Colonic mucosa (tissue), 4 donors: ENCODE measurements around the gene BICDL2. TPM values are rescaled to one million over a fixed set of nuclear protein-coding genes. Genes with fewer than 3 reads are reported as not detected.

Source experiments
- DNase-seq: peaks from one replicate; pipeline ENCODE4 v3.0.0-alpha.2; 2020
- H3K27ac ChIP-seq: fragments of 200-600 bp; one replicate; pipeline ENCODE4 v1.8.0; 2021
- H3K27me3 ChIP-seq: fragments of 200-600 bp; one replicate; pipeline ENCODE4 v1.8.0; 2021
- H3K36me3 ChIP-seq: fragments of 200-600 bp; one replicate; pipeline ENCODE4 v1.8.0; 2021
- H3K4me1 ChIP-seq: fragments of 200-600 bp; one replicate; pipeline ENCODE4 v1.8.0; 2021; ENCODE audit warnings: mild to moderate bottlenecking
- H3K4me3 ChIP-seq: fragments of 200-600 bp; one replicate; pipeline ENCODE4 v1.8.0; 2021
- H3K9ac ChIP-seq, 2 donors: one replicate each; pipeline ENCODE4 v1.7.0; 2013; ENCODE audit warnings: control low read depth in 2 of 2, low read depth in 2 of 2, low read length in 2 of 2
- H3K9me3 ChIP-seq: fragments of 200-600 bp; one replicate; pipeline ENCODE4 v1.8.0; 2021
- intact Hi-C: fragments of 100-400 bp; cut with DNase I; formaldehyde crosslinking; loops from one replicate; pipeline ENCODE4 v1.14.1; 2022
- total RNA-seq, 2 donors: library from RNA; stranded (reverse); fragmentation: NEBNext Ultra II Directional in 1 of 2; extraction: Animal tissue kit (Norgen Biotek cat#: 25700) in 1 of 2; gene quantifications; one replicate each; pipeline ENCODE4 v1.2.1, GENCODE V29; 2021
- TF ChIP-seq, protein P1 (sequence below): fragments of 200-600 bp; IDR thresholded peaks from one replicate; pipeline ENCODE4 v1.8.0; 2022; ENCODE audit warnings: antibody characterized with exemption, mild to moderate bottlenecking
- donor health status: healthy.
- donor health status: DM: no; HTN: no; CAD: no.
- donor health status: DM: no; HTN: no; CAD: no.

Gene BICDL2
- total RNA-seq, 2 donors from 2014 or later = 56.6 to 83.9 TPM

GRCh38 chr16:3051494-3051893 lies 14.8 kb upstream of the BICDL2 start:
- no peaks in the 10 kb centered on the region for H3K9me3 ChIP-seq
- no peaks in the 10 kb centered on the region for H3K36me3 ChIP-seq
- TF ChIP-seq, protein P1, sequence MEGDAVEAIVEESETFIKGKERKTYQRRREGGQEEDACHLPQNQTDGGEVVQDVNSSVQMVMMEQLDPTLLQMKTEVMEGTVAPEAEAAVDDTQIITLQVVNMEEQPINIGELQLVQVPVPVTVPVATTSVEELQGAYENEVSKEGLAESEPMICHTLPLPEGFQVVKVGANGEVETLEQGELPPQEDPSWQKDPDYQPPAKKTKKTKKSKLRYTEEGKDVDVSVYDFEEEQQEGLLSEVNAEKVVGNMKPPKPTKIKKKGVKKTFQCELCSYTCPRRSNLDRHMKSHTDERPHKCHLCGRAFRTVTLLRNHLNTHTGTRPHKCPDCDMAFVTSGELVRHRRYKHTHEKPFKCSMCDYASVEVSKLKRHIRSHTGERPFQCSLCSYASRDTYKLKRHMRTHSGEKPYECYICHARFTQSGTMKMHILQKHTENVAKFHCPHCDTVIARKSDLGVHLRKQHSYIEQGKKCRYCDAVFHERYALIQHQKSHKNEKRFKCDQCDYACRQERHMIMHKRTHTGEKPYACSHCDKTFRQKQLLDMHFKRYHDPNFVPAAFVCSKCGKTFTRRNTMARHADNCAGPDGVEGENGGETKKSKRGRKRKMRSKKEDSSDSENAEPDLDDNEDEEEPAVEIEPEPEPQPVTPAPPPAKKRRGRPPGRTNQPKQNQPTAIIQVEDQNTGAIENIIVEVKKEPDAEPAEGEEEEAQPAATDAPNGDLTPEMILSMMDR = no peak
- H3K4me1 ChIP-seq = no peaks in the 10 kb centered on the region
- intact Hi-C loops = no loop called here
- H3K27me3 ChIP-seq = peaks cover 23% of the 10 kb centered on the region
- H3K27ac ChIP-seq = no peak overlapping the region
- no peak overlapping the region for H3K9ac ChIP-seq
- no peak for DNase-seq
- no peak overlapping the region for H3K4me3 ChIP-seq

GRCh38 chr16:3051009-3051408 lies 14.3 kb upstream of the BICDL2 start:
- Histone ChIP-seq H3K27ac (no peak overlapping the region), H3K4me3 (no peak overlapping the region), H3K27me3 (peaks cover 28% of the 10 kb centered on the region), H3K9ac (no peak overlapping the region), H3K4me1 (peaks cover 3% of the 10 kb centered on the region), H3K36me3 (no peaks in the 10 kb centered on the region), H3K9me3 (no peaks in the 10 kb centered on the region)
- TF ChIP-seq, protein P1 = no peak
- intact Hi-C loops = no loop called here
- DNase-seq = no peak

DNA sequence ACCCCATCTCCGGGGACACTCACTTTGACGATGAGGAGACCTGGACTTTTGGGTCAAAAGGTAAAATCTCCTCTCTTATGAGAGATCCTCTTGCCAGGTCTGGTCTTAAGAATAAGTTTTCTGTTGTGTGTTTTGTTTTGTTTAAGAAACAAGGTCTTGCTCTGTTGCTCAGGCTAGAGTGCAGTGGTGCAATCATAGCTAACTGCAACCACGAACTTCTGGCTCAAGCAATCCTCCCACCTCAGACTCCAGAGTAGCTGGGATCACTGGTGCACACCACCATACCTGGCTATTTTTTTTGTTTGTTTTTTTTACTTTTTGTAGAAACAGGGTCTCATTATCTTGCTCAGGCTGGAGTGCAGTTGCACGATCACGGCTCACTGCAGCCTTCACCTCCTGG lies 13.7 kb upstream of the BICDL2 start:
- TF ChIP-seq, protein P1 = no peak

DNA sequence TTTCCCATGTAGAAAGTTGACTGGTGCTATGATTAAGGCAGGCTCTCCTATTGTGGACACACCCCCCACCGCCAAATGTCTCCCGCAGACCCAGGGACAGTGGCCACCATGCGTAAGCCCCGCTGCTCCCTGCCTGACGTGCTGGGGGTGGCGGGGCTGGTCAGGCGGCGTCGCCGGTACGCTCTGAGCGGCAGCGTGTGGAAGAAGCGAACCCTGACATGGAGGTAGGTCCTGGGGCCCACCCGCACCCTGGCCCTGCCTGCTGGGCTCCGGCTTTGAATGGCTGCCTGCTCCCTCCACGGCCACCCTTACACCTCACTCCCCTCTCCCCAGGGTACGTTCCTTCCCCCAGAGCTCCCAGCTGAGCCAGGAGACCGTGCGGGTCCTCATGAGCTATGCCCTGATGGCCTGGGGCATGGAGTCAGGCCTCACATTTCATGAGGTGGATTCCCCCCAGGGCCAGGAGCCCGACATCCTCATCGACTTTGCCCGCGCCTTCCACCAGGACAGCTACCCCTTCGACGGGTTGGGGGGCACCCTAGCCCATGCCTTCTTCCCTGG lies 13.3 kb upstream of the BICDL2 start:
- H3K4me3 ChIP-seq = no peak overlapping the region
- H3K27me3 ChIP-seq = peaks cover 38% of the 10 kb centered on the region
- H3K4me1 ChIP-seq = peaks cover 8% of the 10 kb centered on the region
- no peak overlapping the region for H3K9ac ChIP-seq
- no peak for DNase-seq
- no peaks in the 10 kb centered on the region for H3K9me3 ChIP-seq
- H3K27ac ChIP-seq = no peak overlapping the region
- intact Hi-C loops = no loop called here
- TF ChIP-seq, protein P1 = no peak
- no peaks in the 10 kb centered on the region for H3K36me3 ChIP-seq

More for the DNA sequence above, 13.7 kb upstream of the BICDL2 start:
- H3K9ac ChIP-seq = no peak overlapping the region
- peaks cover 8% of the 10 kb centered on the region for H3K4me1 ChIP-seq
- no peak for DNase-seq
- H3K27me3 ChIP-seq = peaks cover 33% of the 10 kb centered on the region
- no peaks in the 10 kb centered on the region for H3K36me3 ChIP-seq
- no peak overlapping the region for H3K4me3 ChIP-seq
- H3K9me3 ChIP-seq = no peaks in the 10 kb centered on the region
- intact Hi-C loops = no loop called here
- no peak overlapping the region for H3K27ac ChIP-seq

GRCh38 chr16:3047387-3047720 lies 10.6 kb upstream of the BICDL2 start:
- no peaks in the 10 kb centered on the region for H3K36me3 ChIP-seq
- H3K4me3 ChIP-seq = no peak overlapping the region
- intact Hi-C loops = no loop called here
- H3K27me3 ChIP-seq = peaks cover 49% of the 10 kb centered on the region
- no peak for DNase-seq
- no peaks in the 10 kb centered on the region for H3K9me3 ChIP-seq
- TF ChIP-seq, protein P1 = no peak
- peaks cover 8% of the 10 kb centered on the region for H3K4me1 ChIP-seq
- H3K27ac ChIP-seq = no peak overlapping the region
- H3K9ac ChIP-seq = no peak overlapping the region
